ENCODE data around the gene ATXN1.

GRCh38 chr6:16399695-16400094 lies 361.6 kb downstream of the ATXN1 start:
- TF ChIP-seq CTCF (IDR thresholded peaks at IDR 0.05; ENCODE audit: insufficient read depth, low read length, poor library complexity, severe bottlenecking) (no peak), EZH2phosphoT487 (conservative IDR thresholded peaks at IDR 0.05; ENCODE audit: low read length) (no peak)
